AG08395 (cell line): ENCODE data around the gene SLC51B.
A peak's percentile ranks its signal among the peaks of the same experiment; 100 is the strongest.
"Not testable (repeated sequence)": the region's sequence is repeated elsewhere in the genome, so short reads cannot be mapped to it uniquely, and the experiment has no call there.

ENCODE experiments used
- DNase-seq: peaks from one replicate; pipeline ENCODE4 v3.0.0; 2012; ENCODE audit warnings: mixed read lengths, low spot score

SLC51B gene

DNA sequence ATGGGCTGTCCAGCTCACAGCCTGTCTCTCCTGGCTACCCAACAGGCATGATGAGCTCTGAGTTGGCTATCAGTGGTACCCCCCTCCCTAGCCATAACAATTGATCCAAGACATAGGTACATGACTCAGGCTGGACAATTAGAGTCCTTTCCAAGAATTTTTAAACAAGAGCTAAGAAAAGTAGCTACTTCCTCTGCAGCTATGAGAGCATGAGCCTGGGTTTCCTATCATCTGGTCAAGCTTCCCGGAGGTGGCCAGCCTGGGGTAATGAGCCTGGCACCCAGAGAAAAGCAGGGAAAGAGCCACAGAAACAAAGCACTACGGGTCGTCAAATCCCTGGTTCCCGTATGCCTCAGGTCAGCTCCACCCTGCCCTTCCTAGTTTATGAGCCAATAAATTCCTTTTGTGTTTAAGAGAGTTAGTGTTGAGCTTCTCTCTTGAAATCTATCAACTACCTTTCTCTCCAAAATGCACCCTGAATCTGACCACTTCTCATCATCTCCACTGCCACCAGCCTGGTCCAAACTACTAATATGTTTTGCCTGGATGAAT is 2.3 kb upstream of the SLC51B start:
- no peak for DNase-seq

DNA sequence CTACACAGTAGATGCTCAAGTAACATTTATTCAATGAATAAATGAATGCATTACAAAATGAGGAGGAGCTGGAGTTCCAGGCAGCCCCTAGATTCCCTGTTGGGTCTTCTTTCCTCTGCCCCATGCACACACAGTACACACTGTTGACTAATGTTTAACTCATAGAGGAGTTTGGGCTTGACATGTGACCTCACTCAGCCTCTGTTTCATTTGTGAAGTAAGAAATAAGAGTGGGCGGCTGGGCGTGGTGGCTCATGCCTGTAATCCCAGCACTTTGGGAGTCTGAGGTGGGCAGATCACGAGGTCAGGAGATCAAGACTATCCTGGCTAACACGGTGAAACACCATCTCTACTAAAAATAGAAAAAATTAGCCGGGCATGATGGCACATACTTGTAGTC is 969 bp upstream of the SLC51B start:
- not testable (repeated sequence) for DNase-seq

- DNase-seq = no peak
Observed at GRCh38 chr15:65048241-65048640, 3.1 kb downstream of the SLC51B start.

- DNase-seq = peak; percentile 99
Observed at GRCh38 chr15:65049418-65049840, 4.2 kb downstream of the SLC51B start.

- DNase-seq = no peak
Observed at GRCh38 chr15:65050270-65050669, 5.1 kb downstream of the SLC51B start.

DNA sequence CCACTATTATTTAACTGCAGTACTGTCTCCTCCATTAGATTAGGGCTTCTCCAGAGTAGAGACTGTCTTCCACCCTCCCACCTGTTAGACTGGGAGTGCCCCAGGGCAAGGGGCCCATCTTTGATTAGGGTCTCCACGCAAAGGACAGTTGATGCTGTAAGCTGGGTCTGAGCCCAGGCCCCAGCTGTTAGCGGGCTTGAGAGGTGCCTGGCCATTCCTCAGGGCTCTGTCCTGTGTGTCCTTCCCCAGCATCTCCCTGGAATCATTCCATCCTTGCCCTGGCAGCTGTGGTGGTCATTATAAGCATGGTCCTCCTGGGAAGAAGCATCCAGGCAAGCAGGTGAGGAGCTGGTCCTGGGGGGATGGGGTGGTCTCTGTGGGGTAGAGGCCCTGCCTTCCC is 6.1 kb downstream of the SLC51B start:
- no peak for DNase-seq

DNA sequence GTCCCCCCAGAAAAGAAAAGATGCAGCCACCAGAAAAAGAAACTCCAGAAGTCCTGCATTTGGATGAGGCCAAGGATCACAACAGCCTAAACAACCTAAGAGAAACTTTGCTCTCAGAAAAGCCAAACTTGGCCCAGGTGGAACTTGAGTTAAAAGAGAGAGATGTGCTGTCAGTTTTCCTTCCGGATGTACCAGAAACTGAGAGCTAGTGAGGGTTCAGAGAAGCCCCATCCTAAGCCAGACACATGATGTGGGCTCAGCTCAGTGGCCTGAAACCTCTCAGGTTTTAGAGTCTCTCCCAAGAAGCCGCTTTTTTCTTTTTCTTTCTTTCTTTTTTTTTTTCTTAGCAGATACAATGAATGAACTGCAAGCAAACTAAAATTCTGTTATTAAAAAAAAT is 7.8 kb downstream of the SLC51B start:
- no peak for DNase-seq

GRCh38 chr15:65054333-65055200 is 9.4 kb downstream of the SLC51B start:
- DNase-seq = peak; percentile 87

DNA sequence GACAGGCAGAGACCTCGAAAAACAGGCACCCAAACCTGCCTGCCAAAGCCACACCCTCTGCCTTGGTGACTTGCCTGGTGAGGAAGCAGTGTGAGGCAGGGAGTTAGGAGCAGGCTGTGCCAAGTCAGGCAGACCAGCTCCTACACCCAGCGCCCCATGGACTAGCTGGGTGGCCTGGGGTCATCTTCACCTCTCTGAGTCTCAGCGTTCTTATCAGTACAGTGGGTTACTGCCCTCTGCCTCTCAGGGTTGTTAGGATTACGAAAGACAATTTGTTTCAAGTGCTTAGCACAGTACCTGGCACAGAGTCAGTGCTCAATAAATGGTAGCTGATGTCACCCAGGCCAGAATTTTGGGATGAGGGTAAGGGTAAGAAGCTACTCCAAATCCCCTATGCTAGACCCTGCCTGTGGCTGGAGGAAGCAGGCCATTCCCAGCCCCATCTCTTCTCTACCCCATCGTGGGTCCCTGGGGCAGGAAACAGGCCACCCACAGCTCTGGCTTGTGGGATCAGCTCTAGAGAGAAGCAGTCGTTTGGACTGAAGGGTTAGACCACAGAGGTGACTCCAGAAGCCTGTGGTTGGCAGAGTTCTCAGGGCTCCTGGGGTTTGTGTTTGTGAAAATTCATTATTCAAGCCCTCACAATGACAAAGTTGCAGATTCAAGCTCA is 10.1 kb downstream of the SLC51B start:
- DNase-seq = no peak

DNA sequence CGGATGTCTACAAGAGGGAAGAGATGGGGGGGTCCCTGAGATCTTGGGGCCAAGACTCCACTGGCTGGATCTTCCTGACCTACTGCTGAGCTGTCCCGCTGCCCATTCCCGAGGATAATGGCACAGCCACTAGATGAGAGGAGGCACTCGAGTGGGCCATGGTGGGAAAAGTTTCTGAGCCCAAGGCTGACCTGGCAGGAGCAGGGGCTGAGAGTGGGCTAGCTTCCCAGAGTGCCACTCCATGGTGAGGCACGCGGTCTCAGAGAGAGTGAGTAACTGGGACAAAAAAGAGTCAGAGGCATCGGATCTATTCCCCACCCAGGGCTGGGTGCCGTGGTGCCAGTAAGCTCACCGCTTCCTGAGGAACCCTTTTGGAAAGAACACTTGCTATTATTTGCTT is 10.9 kb downstream of the SLC51B start:
- no peak for DNase-seq

DNA sequence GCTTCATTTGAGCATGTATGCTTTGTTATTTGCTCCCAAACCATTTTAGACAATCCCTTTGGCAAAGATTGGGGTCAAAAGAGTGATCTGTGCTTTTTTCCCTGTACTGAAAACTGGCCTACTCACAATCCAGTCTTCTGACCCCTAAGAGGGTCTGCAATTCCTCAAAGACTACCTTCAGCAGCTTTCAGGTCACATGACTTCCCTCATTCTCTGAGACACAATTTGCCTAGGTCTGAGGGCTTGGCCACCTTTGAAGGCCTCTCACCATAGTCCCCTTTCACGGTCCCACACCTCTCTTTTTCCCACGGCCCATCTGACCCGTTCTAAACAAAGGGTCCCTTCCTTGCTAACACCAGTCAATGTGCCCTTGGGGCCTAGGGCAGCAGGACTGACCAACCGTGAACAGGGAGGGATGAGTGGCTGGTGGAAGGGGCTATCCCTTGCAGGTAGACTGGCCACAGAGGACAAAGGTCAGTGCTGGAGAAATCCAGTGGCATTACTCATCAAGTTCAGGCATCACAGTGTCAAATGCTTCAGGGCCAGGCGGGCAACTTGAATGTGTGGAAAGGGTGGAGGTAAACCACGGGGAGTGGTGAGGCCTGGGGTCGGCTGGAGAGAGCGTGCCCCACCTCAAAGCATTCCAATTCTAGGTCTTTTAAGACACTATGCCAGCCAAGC is 11.8 kb downstream of the SLC51B start:
- DNase-seq = no peak

- DNase-seq = no peak
Observed at GRCh38 chr15:65057549-65057940, 12.4 kb downstream of the SLC51B start.

DNA sequence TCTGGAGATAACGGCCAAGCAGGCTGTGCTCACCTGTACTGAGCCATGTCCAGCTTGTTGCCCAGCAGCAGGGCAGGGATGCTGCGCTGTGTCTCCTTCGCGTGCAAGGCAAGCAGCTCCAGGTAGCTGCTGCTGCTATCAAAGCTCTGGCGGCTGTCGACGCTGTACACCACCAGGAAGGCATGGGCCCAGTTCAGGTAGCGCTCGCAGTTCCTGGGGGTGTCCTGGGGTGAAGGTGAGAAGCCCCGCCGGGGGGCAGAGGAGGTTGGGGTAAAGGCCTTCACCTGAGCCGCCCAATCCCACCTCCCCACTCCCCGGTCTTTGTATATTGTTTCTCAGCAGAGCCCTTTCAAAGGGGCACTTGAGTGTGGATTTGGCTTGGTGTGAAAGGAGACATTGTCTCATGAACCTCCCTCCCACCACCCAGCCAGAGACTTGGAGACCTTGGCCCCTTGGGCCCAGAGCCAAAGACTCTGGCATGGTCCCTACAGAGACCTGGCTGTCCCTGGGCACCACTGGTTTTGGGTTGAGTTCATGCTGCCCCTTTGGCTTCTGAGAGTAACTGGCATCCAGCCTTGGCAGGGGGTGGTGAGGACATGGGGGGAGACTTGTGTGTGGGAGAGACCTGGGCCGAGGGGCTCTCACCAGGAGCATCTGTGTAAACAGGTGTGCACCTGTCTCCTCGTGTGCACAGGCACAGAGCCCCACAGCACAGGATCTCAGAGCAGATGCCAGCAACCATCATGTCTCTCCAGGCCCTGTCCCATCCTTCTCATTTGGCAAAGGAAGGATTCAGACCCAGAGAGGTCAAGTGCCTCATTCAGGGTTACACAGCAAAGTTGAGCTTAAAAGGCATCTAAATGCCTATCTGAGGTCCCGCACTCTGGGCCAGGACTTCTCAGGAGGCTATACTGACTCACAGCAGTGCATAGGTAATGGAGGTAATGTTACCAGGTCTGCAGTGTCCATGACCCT is 13.5 kb downstream of the SLC51B start:
- DNase-seq = no peak

GRCh38 chr15:65059369-65059750 is 14.2 kb downstream of the SLC51B start:
- no peak for DNase-seq

- no peak for DNase-seq
Observed at GRCh38 chr15:65059931-65060596, 14.9 kb downstream of the SLC51B start.

DNA sequence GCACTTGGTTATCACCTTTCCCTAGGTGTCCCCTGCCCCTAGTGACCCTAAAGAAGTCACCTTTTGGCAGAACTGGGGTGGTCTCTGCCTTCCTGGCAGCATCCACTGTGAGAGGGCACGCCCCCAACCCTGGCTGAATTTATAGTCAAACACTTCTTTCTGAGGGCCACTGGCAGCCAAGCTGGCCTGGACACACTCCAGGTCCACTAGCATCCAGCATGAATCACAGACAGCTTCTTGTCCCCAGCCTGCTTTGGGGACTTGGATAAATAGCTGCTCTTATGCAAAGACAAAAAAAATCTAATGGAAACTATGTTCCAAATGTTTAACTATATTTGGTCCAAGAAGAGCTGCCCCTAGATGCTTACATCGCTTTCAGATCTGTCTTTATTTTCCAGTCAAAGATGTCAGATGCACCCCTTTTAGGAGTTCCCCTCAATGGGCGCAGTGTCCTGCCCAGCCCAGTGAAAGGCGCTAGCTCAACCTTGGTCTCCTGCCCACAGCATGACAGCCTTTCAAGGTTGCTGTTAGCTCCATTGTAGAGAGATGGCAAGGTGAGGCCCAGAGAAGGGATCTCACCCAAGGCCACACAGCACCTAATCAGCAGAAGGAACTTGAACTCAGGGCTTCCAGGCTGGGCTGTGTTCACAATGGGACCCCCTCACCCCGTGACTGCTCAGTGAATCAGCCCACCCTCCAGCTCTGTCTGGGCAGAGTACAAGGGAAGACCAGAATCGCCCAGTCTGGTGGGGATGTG is 15.6 kb downstream of the SLC51B start:
- DNase-seq = peak; percentile 40

- DNase-seq = no peak
Observed at GRCh38 chr15:65062061-65062460, 16.9 kb downstream of the SLC51B start.

GRCh38 chr15:65062726-65063125 is 17.5 kb downstream of the SLC51B start:
- DNase-seq = no peak

GRCh38 chr15:65066001-65066634 is 20.9 kb downstream of the SLC51B start:
- no peak for DNase-seq
